NCI-H2171 treated with DMSO at 0.1 percent for 48 hours (cell line): ENCODE results near the gene CDCA7.
"Not testable (repeated sequence)": the region's sequence is repeated elsewhere in the genome, so short reads cannot be mapped to it uniquely, and the experiment has no call there.

Source experiments
- DNase-seq: peaks from one replicate; lab custom pipeline; 2025; lab: John Stamatoyannopoulos, UW

CDCA7 gene

GRCh38 chr2:173354582-173355131, at the start of gene CDCA7:
Gene CDCA7 (plus strand): TSS chr2:173354872. CDS start chr2:173354964, 92 bp downstream.
- peak; percentile 86 for DNase-seq

- DNase-seq = no peak
These were observed 49.4 kb upstream of the CDCA7 start for GRCh38 chr2:173305303-173305702.

- DNase-seq = no peak
These were observed 47.4 kb upstream of the CDCA7 start for GRCh38 chr2:173307293-173307692.

GRCh38 chr2:173309370-173309769, 45.3 kb upstream of the CDCA7 start:
- not testable (repeated sequence) for DNase-seq

- DNase-seq = no peak
These were observed 42.6 kb upstream of the CDCA7 start for GRCh38 chr2:173311844-173312606.

- no peak for DNase-seq
These were observed 31.3 kb upstream of the CDCA7 start for GRCh38 chr2:173323371-173323770.

GRCh38 chr2:173326806-173327205, 27.9 kb upstream of the CDCA7 start:
- no peak for DNase-seq

GRCh38 chr2:173327421-173327820, 27.3 kb upstream of the CDCA7 start:
- DNase-seq = no peak

- not testable (repeated sequence) for DNase-seq
These were observed 21.7 kb upstream of the CDCA7 start for GRCh38 chr2:173333003-173333402.

- no peak for DNase-seq
These were observed 14.9 kb upstream of the CDCA7 start for GRCh38 chr2:173339807-173340206.

- DNase-seq = no peak
These were observed 10.8 kb upstream of the CDCA7 start for GRCh38 chr2:173343921-173344320.

- no peak for DNase-seq
These were observed 8.6 kb upstream of the CDCA7 start for GRCh38 chr2:173346035-173346434.

GRCh38 chr2:173347305-173348168, 7.1 kb upstream of the CDCA7 start:
- DNase-seq = peak; percentile 73

GRCh38 chr2:173349287-173349686, 5.4 kb upstream of the CDCA7 start:
- no peak for DNase-seq

- DNase-seq = no peak
These were observed 4.3 kb upstream of the CDCA7 start for GRCh38 chr2:173350383-173350782.

- DNase-seq = no peak
These were observed 2.8 kb upstream of the CDCA7 start for GRCh38 chr2:173351879-173352278.

GRCh38 chr2:173353556-173353955, 1.1 kb upstream of the CDCA7 start:
- no peak for DNase-seq

GRCh38 chr2:173354073-173354581, 545 bp upstream of the CDCA7 start:
- DNase-seq = no peak

- peak; percentile 34 for DNase-seq
These were observed 627 bp downstream of the CDCA7 start for GRCh38 chr2:173355132-173355865.

- DNase-seq = no peak
These were observed 1.3 kb downstream of the CDCA7 start for GRCh38 chr2:173355866-173356508.

GRCh38 chr2:173357346-173357745, 2.7 kb downstream of the CDCA7 start:
- no peak for DNase-seq
